T-helper 2 cell (primary cell): Measurements from ENCODE around the gene CCDC9B.
A peak's percentile ranks its signal among the peaks of the same experiment; 100 is the strongest.

Experiments used
- DNase-seq, 5 experiments: peaks; one replicate each; pipeline versions ENCODE4 v3.0.0 to v3.0.0-alpha.2; 2012 to 2022

Gene CCDC9B

GRCh38 chr15:40345225-40345866 is 4.6 kb upstream of the CCDC9B start:
- no peak for DNase-seq

- DNase-seq, result peak in 4 of 5 experiments; percentile 48 to 74 (median 55)
Measured at GRCh38 chr15:40344631-40345120, 3.9 kb upstream of the CCDC9B start.

- DNase-seq, result no peak
Measured at GRCh38 chr15:40344217-40344616, 3.5 kb upstream of the CCDC9B start.

GRCh38 chr15:40343512-40343911 is 2.8 kb upstream of the CCDC9B start:
- DNase-seq, result no peak

GRCh38 chr15:40342416-40343320 is 1.9 kb upstream of the CCDC9B start:
- DNase-seq, result no peak

DNA sequence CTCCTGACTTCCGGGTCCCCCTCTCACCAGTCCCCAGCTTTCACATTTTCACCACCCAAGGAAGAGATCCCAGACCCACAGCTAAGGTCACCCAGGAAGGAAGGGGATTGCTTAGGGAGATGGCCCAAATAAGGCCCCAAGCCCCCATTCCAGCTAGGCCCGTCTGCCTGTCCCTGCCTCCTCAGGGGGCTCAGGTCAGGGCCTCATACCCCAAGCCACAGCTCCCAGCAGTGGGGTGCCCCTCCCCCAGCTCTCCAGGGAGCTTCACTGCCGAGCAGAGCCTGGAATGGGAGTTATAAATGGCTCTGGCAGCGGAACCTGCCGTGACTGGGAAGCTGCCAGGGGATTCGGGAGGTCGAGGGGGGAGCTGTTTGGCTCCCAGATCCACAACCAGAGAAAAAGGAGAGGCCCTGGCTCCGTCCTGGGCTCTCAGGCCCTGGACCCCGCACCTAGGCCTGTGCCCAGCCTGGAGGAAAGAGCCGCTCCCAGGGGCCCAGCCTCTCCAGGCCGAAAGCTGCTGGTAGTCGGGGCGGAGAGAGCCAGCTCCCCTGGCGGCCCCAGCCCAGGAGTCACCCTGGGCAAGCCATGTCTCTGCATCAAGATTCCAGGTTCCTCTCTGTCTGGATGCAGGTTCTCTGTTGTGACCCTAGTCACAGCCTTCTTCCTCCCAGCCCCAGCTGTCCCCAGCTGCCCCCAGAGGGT is 550 bp downstream of the CCDC9B start:
- no peak for DNase-seq

GRCh38 chr15:40339621-40339945 is 1.2 kb downstream of the CCDC9B start:
- DNase-seq, result no peak

GRCh38 chr15:40338921-40339620 is 1.7 kb downstream of the CCDC9B start:
- no peak for DNase-seq

- peak; percentile 41 to 82 (median 70) for DNase-seq
Measured at GRCh38 chr15:40338041-40338657, 2.6 kb downstream of the CCDC9B start.

GRCh38 chr15:40337597-40337996 is 3.1 kb downstream of the CCDC9B start:
- DNase-seq, result no peak

DNA sequence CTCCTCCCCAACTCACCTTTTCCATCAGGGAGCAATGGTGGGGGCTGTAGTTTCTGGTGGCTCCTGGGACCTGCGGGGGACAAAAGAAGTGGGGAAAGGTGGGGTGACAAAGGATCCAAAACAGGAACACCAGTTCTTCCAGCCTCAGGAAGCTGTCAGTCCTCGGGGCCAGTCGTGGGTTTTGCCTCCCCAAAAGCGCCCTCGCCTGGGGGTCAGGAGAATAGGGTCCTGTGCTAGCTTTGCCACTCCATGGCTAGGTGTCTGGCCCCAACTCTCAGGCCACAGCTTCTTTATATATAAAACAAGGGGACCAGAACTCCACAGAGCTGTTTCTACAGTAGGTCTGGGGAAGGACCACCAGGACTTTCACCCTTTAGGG is 4.0 kb downstream of the CCDC9B start:
- DNase-seq, result no peak

DNA sequence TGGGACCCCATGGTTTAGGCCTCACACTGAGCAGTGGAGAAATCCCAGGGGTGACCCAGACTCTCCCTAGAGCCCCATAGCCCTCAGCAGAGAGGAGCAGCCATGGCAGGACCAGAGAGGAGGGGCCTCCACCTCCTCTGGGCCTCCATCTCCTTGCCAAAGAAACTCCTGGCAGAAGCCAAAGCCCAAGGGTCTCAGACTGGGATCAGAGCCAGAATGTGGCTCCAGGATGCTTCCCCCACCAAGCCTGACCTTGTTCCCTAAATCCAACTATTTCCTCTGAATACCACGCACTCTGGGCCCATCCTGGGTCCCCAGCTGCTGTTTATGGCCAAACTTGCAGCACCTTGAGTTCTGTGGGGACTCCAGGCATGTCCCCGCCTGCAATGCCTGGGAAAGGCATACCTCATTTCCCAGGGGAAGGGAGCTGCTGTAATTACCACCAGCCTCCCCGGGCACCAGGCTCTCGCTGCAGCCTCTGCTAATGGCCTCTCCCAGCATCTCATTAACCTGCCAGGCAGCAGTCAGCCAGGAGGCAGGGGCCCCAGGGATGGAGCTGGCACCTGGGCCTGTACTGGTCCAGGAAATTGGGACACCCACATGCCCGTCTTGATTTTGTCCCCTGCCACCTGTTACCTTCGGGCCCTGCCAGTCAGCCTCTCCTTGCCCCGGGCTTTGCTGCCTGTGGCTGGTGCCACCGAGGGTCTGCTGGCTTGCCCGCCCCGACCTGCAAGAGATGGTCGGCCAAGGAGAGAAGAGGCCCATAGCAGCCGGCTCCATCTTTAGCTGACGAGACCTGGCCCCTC is 4.6 kb downstream of the CCDC9B start:
- no peak for DNase-seq

DNA sequence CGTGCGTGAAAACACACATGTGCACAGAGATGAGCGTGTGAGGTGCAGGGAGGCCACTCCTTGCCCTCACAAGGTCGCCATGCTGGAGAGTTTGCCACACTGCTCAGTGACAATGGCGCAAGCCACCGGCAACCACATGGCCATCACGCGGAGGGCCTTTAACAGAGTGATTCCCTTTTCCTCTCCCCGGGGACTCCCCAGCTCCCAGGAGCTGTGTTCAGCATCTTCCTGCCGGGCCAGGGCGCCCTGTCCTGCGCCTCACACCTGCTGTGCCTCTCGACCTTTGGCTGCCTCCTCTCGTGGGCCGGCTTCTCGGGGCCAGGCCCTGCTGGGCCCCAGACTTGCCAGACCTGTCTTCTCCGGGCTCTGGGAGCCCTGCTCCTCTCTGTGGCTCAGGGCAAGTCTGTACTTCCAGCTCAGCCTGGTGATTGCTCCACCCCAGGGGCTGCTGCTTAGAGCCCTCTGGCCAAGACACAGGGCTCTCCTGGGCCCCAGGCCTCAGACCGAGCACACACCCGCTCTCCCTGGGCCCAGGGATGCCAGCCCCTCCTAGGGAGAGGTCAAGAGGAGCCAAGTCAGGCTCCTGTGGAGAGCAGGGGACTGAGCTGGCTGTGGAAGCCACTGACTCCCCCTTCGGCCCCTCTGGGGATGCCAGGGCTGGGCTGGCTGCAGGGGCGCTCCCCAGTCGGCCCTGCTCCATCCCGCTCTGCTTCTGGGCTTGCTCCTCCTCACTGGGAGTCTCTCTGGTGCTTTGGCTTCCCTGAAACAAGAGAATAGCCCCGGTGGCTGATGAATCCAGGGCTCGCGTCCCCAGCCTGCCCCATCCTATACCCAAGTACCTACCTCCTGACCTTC is 5.6 kb downstream of the CCDC9B start:
- DNase-seq, result no peak

- no peak for DNase-seq
Measured at GRCh38 chr15:40334541-40334940, 6.2 kb downstream of the CCDC9B start.

GRCh38 chr15:40333922-40334492 is 6.7 kb downstream of the CCDC9B start:
- DNase-seq, result peak in 1 of 5 experiments; percentile 22

- no peak for DNase-seq
Measured at GRCh38 chr15:40332113-40332781, 8.5 kb downstream of the CCDC9B start.

DNA sequence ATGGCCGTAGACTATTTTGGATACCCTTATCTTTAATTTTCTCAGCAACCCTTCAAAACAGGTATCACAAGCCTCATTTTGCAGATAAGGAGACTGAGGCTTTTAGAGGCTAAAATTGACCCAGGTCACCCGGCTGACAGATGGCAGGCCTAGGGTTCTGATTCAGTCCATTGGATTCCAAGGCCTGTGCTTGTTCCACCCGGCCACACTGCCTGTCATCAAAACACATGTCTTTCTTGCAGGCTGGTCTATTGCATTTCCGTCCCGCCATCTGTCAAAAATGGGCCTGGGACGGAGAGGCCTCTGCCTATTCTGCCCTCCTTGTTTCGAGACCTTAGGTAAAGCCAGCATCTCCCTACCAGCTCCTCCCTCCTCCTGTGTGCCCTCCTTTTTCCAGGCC is 9.1 kb downstream of the CCDC9B start:
- DNase-seq, result no peak

DNA sequence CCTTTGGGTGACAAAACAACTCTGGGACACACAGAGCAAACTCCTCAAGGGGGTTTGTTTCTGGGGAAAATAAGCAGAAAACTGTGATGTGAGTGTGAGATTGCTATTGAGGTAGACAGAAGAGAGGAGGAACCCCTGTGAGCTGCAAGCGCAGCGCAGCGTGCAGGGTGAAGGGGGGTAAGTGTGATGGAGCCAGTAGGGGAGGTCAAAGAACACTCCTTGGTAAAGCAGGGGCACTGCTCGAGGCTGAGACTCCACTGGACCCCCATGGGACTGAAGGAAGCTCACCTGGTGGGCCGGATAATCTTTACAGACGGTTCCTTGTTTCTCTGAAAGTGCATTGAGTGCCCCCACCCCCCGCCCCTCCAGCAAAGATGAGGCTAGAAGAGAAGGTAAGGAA is 9.7 kb downstream of the CCDC9B start:
- no peak for DNase-seq

- DNase-seq, result no peak
Measured at GRCh38 chr15:40330368-40330836, 10.3 kb downstream of the CCDC9B start.
